CD4-positive, alpha-beta T cell (primary cell): Measurements from ENCODE around the gene KCNQ1. TPM values are rescaled to one million over a fixed set of nuclear protein-coding genes. Genes with fewer than 3 reads are reported as not detected.

Experiments used
- ATAC-seq: fragments of 200-7000 bp; cut with Tn5 transposase; one replicate; pipeline ENCODE4 v1.10.0; 2022; ENCODE audit warnings: mild to moderate bottlenecking; ENCODE audit not compliant: poor library complexity
- CTCF ChIA-PET: fragments of 350-600 bp; sonication (Branson Sonifier 250); formaldehyde crosslinking; loops from one replicate; lab custom pipeline; 2021; ENCODE audit warnings: antibody characterized with exemption, inconsistent platforms; lab: Charles Lee
- POLR2A ChIA-PET: fragments of 350-600 bp; sonication (Branson Sonifier 250); formaldehyde crosslinking; loops from one replicate; lab custom pipeline; 2021; ENCODE audit warnings: antibody characterized with exemption, inconsistent platforms; lab: Charles Lee
- DNase-seq, 14 experiments: peaks; one replicate each; pipeline ENCODE4 v3.0.0-alpha.2; 2013 to 2020; ENCODE audit warnings: mixed read lengths in 2 of 14
- H3K27ac ChIP-seq, 2 donors: one replicate each; pipeline versions ENCODE4 v1.5.1 to v1.7.0; 2013; ENCODE audit warnings: low read length in 2 of 2, low read depth in 1 of 2, mild to moderate bottlenecking in 1 of 2
- H3K27me3 ChIP-seq, 2 experiments: 1 replicate in 1 of 2; 2 replicates in 1 of 2; pipeline versions ENCODE4 v1.6.1 to v1.7.0; 2013; ENCODE audit warnings: low read length in 2 of 2, control low read depth in 1 of 2, mild to moderate bottlenecking in 1 of 2, moderate library complexity in 1 of 2; ENCODE audit not compliant: insufficient read depth in 2 of 2, control insufficient read depth in 1 of 2
- H3K36me3 ChIP-seq: one replicate; pipeline ENCODE4 v1.6.1; 2013; ENCODE audit warnings: low read length, control low read depth; ENCODE audit not compliant: insufficient read depth
- H3K4me1 ChIP-seq: one replicate; pipeline ENCODE4 v1.6.1; 2013; ENCODE audit warnings: low read length, control low read depth; ENCODE audit not compliant: insufficient read depth
- H3K4me3 ChIP-seq: one replicate; pipeline ENCODE4 v1.5.1; 2013; ENCODE audit warnings: mild to moderate bottlenecking, low read length, moderate library complexity
- H3K9me3 ChIP-seq, 2 experiments: 1 replicate in 1 of 2; 2 replicates in 1 of 2; pipeline versions ENCODE4 v1.6.1 to v1.7.0; 2013; ENCODE audit warnings: low read length in 2 of 2, mild to moderate bottlenecking in 2 of 2, control low read depth in 1 of 2, moderate library complexity in 1 of 2; ENCODE audit not compliant: control insufficient read depth in 1 of 2, insufficient read depth in 1 of 2
- H3K27ac Mint-ChIP-seq: one replicate; pipeline ENCODE4 v1.8.0; 2020; ENCODE audit warnings: mixed read lengths
- H3K27me3 Mint-ChIP-seq: one replicate; pipeline ENCODE4 v1.8.0; 2021; ENCODE audit warnings: mixed read lengths
- H3K36me3 Mint-ChIP-seq: one replicate; pipeline ENCODE4 v1.8.0; 2021; ENCODE audit warnings: low read depth, mixed read lengths
- H3K4me1 Mint-ChIP-seq: one replicate; pipeline ENCODE4 v1.8.0; 2021; ENCODE audit warnings: low read depth, mixed read lengths
- H3K4me3 Mint-ChIP-seq: one replicate; pipeline ENCODE4 v1.8.0; 2020; ENCODE audit warnings: mild to moderate bottlenecking, mixed read lengths
- H3K9me3 Mint-ChIP-seq: one replicate; pipeline ENCODE4 v1.8.0; 2020; ENCODE audit warnings: mixed read lengths
- intact Hi-C, 2 experiments: fragments of 100-400 bp; cut with DNase I in 1 of 2; cut with micrococcal nuclease in 1 of 2; formaldehyde crosslinking; loops; one replicate each; pipeline versions ENCODE4 v1.15.1 to v1.9.0; 2023 to 2025; cut with DNase I, micrococcal nuclease
- total RNA-seq, 174 experiments: library from RNA in 2 of 174; stranded (reverse) in 2 of 174; gene quantifications; one replicate each; pipeline ENCODE4 v1.2.3 and lab custom pipeline; 2021 to 2026
- TF ChIP-seq, protein P1 (sequence below): fragments of 200-600 bp; IDR thresholded peaks from one replicate; pipeline ENCODE4 v1.8.0; 2022; ENCODE audit warnings: antibody characterized with exemption, mild to moderate bottlenecking

Gene KCNQ1
- total RNA-seq, 2 experiments from 2014 or later: 31.3 to 33.1 TPM

DNA sequence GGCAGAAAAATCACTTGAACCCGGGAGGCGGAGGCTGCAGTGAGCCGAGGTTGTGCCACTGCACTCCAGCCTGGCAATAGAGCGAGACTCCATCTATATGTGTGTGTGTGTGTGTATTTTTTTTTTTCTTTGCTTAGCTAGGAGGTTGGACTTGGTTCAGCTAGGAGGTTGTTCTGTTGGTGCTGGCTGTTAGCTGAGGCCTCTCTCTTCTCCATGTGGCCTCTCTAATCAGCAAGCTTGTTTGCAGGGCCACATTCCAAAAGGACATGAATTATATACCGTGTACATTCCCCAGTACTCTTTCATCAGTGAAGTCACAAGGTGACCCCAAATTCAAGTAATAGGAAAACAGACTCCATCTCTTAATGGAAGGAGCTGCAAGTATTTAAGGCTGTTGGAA is 322.3 kb downstream of the KCNQ1 start:
- ChIA-PET POLR2A (no interaction called here), CTCF (no interaction called here)
- DNase-seq: no peak
- intact Hi-C loops: no loop called here
- Mint-ChIP-seq H3K4me3 (no peak overlapping the region), H3K9me3 (no peaks in the 10 kb centered on the region), H3K27me3 (no peaks in the 10 kb centered on the region), H3K27ac (no peak overlapping the region), H3K36me3 (peaks cover 11% of the 10 kb centered on the region), H3K4me1 (no peaks in the 10 kb centered on the region)
- Histone ChIP-seq H3K36me3 (peaks cover 20% of the 10 kb centered on the region), H3K27ac (no peak overlapping the region), H3K27me3 (no peaks in the 10 kb centered on the region), H3K4me1 (peaks cover under 1% of the 10 kb centered on the region), H3K9me3 (no peaks in the 10 kb centered on the region), H3K4me3 (no peak overlapping the region)
- TF ChIP-seq, protein P1, sequence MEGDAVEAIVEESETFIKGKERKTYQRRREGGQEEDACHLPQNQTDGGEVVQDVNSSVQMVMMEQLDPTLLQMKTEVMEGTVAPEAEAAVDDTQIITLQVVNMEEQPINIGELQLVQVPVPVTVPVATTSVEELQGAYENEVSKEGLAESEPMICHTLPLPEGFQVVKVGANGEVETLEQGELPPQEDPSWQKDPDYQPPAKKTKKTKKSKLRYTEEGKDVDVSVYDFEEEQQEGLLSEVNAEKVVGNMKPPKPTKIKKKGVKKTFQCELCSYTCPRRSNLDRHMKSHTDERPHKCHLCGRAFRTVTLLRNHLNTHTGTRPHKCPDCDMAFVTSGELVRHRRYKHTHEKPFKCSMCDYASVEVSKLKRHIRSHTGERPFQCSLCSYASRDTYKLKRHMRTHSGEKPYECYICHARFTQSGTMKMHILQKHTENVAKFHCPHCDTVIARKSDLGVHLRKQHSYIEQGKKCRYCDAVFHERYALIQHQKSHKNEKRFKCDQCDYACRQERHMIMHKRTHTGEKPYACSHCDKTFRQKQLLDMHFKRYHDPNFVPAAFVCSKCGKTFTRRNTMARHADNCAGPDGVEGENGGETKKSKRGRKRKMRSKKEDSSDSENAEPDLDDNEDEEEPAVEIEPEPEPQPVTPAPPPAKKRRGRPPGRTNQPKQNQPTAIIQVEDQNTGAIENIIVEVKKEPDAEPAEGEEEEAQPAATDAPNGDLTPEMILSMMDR: no peak
- ATAC-seq: no peak

DNA sequence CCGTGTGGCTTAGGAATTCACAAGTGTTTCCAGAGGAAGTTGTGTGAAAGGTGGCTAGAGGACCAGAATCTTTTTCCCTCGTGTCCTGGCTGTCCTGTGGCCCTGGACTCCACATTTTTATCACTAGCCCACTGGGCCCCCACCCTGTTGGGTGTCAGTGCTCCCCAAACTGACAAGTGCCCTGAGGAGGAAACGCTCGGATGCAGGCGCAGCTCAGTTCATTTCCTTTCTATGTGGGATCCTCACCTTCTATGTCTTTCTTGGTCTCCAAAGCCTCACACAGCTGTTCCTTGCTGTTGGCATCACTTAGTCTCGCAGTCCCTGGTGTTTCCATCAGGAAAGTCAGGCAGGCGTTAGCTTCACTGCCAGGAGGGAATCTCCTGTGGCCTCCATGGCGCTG is 323.0 kb downstream of the KCNQ1 start:
- peaks cover 20% of the 10 kb centered on the region for H3K36me3 ChIP-seq
- peak in 2 of 14 experiments; percentile 1 to 15 for DNase-seq
- no peaks in the 10 kb centered on the region for H3K9me3 ChIP-seq
- H3K4me3 ChIP-seq: no peak overlapping the region
- peaks cover 7% of the 10 kb centered on the region for H3K4me1 ChIP-seq
- TF ChIP-seq, protein P1: no peak
- no peak overlapping the region for H3K4me3 Mint-ChIP-seq
- intact Hi-C loops: no loop called here
- H3K27ac Mint-ChIP-seq: no peak overlapping the region
- H3K36me3 Mint-ChIP-seq: peaks cover 11% of the 10 kb centered on the region
- H3K27me3 ChIP-seq: no peaks in the 10 kb centered on the region
- H3K9me3 Mint-ChIP-seq: no peaks in the 10 kb centered on the region
- no peaks in the 10 kb centered on the region for H3K27me3 Mint-ChIP-seq
- ChIA-PET CTCF (no interaction called here), POLR2A (no interaction called here)
- no peak overlapping the region for H3K27ac ChIP-seq
- no peak for ATAC-seq
- H3K4me1 Mint-ChIP-seq: peaks cover 1% of the 10 kb centered on the region

DNA sequence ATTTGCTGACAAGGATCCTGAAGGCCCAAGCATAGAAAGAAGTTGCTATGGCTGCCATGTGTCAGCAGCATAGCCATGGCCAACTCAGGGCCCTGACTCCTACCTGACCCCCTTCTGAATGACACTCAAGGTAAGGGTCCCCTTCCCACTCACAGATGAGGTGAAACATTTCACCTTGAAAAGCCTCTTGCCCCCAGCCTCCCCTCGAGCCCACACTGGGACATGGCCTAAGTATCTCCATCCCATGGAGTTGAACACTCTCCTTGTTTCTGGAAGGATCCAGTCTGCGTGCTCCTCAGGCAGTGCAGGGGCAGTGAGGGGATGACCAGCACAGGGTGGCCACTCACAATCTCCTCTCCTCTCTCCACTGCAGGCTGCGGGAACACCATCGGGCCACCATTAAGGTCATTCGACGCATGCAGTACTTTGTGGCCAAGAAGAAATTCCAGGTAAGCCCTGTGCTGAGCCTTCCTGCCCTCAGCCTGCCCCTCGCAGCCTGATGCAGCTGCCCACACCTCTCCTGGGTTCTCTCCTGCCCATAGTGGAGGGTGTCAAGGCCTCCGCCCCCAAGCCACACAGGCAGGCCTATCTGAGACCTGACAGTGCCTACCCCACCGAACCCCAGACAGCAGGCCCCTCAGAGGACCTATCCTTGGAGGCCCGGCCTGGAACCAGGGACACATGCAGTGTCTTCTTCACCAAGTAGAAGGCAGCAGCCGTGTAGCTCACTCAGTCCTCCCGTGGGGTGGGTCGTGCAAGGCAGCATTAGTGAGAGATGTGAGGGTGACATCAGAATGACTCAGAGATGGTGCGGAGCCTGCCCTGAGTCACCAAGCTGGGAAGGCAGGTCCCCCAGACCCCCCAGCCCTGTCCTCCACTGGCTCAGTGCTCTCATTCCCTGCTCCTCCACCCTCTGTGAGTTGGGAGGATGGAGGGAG is 323.9 kb downstream of the KCNQ1 start:
- ATAC-seq (no peak), DNase-seq (peak in 2 of 14 experiments; percentile 12 to 20)
- peaks cover 11% of the 10 kb centered on the region for H3K36me3 Mint-ChIP-seq
- Histone ChIP-seq H3K4me3 (no peak overlapping the region), H3K4me1 (peaks cover 8% of the 10 kb centered on the region), H3K27me3 (no peaks in the 10 kb centered on the region), H3K36me3 (peaks cover 20% of the 10 kb centered on the region), H3K27ac (no peak overlapping the region), H3K9me3 (no peaks in the 10 kb centered on the region)
- CTCF ChIA-PET: no interaction called here
- TF ChIP-seq, protein P1: no peak
- POLR2A ChIA-PET: no interaction called here
- H3K27me3 Mint-ChIP-seq: no peaks in the 10 kb centered on the region
- no peak overlapping the region for H3K4me3 Mint-ChIP-seq
- no peak overlapping the region for H3K27ac Mint-ChIP-seq
- H3K9me3 Mint-ChIP-seq: no peaks in the 10 kb centered on the region
- peaks cover 11% of the 10 kb centered on the region for H3K4me1 Mint-ChIP-seq
- intact Hi-C loops: no loop called here
